ENCODE results near the gene PGF. TPM values are rescaled to one million over a fixed set of nuclear protein-coding genes. Genes with fewer than 3 reads are reported as not detected.

The PGF gene
- 0.22 and 2.4 TPM in 2 replicates for total RNA-seq

GRCh38 chr14:74955229-74956026 is at the start of gene PGF:
TSS of gene PGF (minus strand) at chr14:74955597. CDS start at chr14:74955242, 355 bp downstream.

GRCh38 chr14:75002392-75003249 is 47.2 kb upstream of the PGF start, which contains the start of gene EIF2B2:
TSS of gene EIF2B2 (plus strand) at chr14:75002921. CDS start at chr14:75002991, 70 bp downstream.

GRCh38 chr14:74922752-74923401 is 32.5 kb downstream of the PGF start, which contains the start of gene RPS6KL1:
TSS of gene RPS6KL1 (minus strand) at chr14:74923260. CDS start at chr14:74921541, 1,719 bp downstream.

Other genes with a start within 250 kb of the PGF start
- gene AREL1, start 242.5 kb downstream of the PGF start, total RNA-seq: 41.8 and 57.6 TPM in 2 replicates
- gene FCF1, start 242.5 kb downstream of the PGF start, total RNA-seq: 36.1 and 42.0 TPM in 2 replicates
- gene YLPM1, start 192.3 kb downstream of the PGF start, total RNA-seq: 25.8 and 39.7 TPM in 2 replicates
- gene PROX2, start 79.5 kb downstream of the PGF start, total RNA-seq: not detected in 2 replicates
- 88.0 and 99.2 TPM in 2 replicates for gene DLST, start 73.7 kb downstream of the PGF start, total RNA-seq
- gene RPS6KL1, start 32.3 kb downstream of the PGF start, total RNA-seq: 1.4 and 2.2 TPM in 2 replicates
- gene EIF2B2, start 47.3 kb upstream of the PGF start, total RNA-seq: 47.5 and 60.7 TPM in 2 replicates
- gene MLH3, start 95.9 kb upstream of the PGF start, total RNA-seq: 17.5 and 27.2 TPM in 2 replicates
- 1.3 and 8.9 TPM in 2 replicates for gene ACYP1, start 108.4 kb upstream of the PGF start, total RNA-seq
- gene ZC2HC1C, start 114.0 kb upstream of the PGF start, total RNA-seq: 0.22 and 2.3 TPM in 2 replicates
- gene NEK9, start 171.5 kb upstream of the PGF start, total RNA-seq: 30.6 and 33.8 TPM in 2 replicates
- gene TMED10, start 221.0 kb upstream of the PGF start, total RNA-seq: 263 and 440 TPM in 2 replicates

All from placental pericyte (primary cell).